Psoas muscle (tissue), 8 donors: Measurements from ENCODE around the gene SMURF1. TPM values are rescaled to one million over a fixed set of nuclear protein-coding genes. Genes with fewer than 3 reads are reported as not detected.

Source experiments
- ATAC-seq, 4 donors: fragments of 200-7000 bp; cut with Tn5 transposase; one replicate each; pipeline ENCODE4 v1.9.1; 2020; ENCODE audit warnings: moderate library complexity in 3 of 4, mild to moderate bottlenecking in 2 of 4
- DNase-seq, 2 donors: peaks; one replicate each; pipeline ENCODE4 v3.0.0-alpha.2; 2020
- H3K27ac ChIP-seq: fragments of 200-600 bp; one replicate; pipeline ENCODE4 v1.8.0; 2022
- H3K27me3 ChIP-seq, 3 donors: fragments of 200-600 bp in 1 of 3; one replicate each; pipeline versions ENCODE4 v1.6.1 to v1.8.0; 2013 to 2022; ENCODE audit warnings: low read length in 2 of 3, mild to moderate bottlenecking in 2 of 3, moderate library complexity in 1 of 3; ENCODE audit not compliant: insufficient read depth in 3 of 3
- H3K36me3 ChIP-seq, 2 donors: fragments of 200-600 bp in 1 of 2; one replicate each; pipeline versions ENCODE4 v1.6.1 to v1.8.0; 2013 to 2022; ENCODE audit warnings: low read depth in 1 of 2, mild to moderate bottlenecking in 1 of 2, moderate library complexity in 1 of 2; ENCODE audit not compliant: insufficient read depth in 1 of 2
- H3K4me1 ChIP-seq: fragments of 200-600 bp; one replicate; pipeline ENCODE4 v1.8.0; 2022
- H3K4me3 ChIP-seq: fragments of 200-600 bp; one replicate; pipeline ENCODE4 v1.8.0; 2022; ENCODE audit warnings: mild to moderate bottlenecking
- H3K9me3 ChIP-seq: fragments of 200-600 bp; one replicate; pipeline ENCODE4 v1.8.0; 2022
- WGBS, 3 donors: extraction: QIAGEN DNeasy Blood & Tissue Kit; methylation state at CpG; one replicate each; pipeline versions ENCODE4 v1.1.6 to v1.1.7; 2013; 5-methylcytosine and 5-hydroxymethylcytosine counted together
- intact Hi-C, 2 donors: fragments of 100-400 bp; cut with DNase I; formaldehyde crosslinking; loops; one replicate each; pipeline versions ENCODE4 v1.11.0 to v1.14.2; 2022
- polyA plus RNA-seq, 3 donors: library from polyadenylated mRNA; stranded (reverse); fragments of 200-250 nt; gene quantifications; one replicate each; pipeline ENCODE4 v1.2.3, GENCODE V29; 2013
- total RNA-seq, 4 donors: library from RNA; stranded (reverse); fragmentation: NEBNext Ultra II Directional in 2 of 4; extraction: Animal tissue kit (Norgen Biotek cat#: 25700) in 2 of 4; gene quantifications; one replicate each; pipeline versions ENCODE4 v1.2.1 to v1.2.4, GENCODE V29; 2021 to 2023
- TF ChIP-seq, protein P1 (sequence below): fragments of 200-600 bp; IDR thresholded peaks from one replicate; pipeline ENCODE4 v1.8.0; 2022; ENCODE audit warnings: antibody characterized with exemption
- donor health status: healthy with polysubstance abuse.
- donor health status: DM: no; HTN: no; CAD: no; lungs with moderate emphysema.
- donor health status: Bipolar disorder and iron deficiency.
- donor health status: healthy.
- donor health status: DM: yes; HTN: yes; CAD: no.
- donor health status: DM: no; HTN: no; CAD: no.
- donor health status: DM: no; HTN: no; CAD: no.
- donor health status: DM: yes; HTN: yes; CAD: no.

SMURF1 gene
- total and polyA plus RNA-seq, 7 donors: 5.8 to 16.9 (median 10.2) TPM

DNA sequence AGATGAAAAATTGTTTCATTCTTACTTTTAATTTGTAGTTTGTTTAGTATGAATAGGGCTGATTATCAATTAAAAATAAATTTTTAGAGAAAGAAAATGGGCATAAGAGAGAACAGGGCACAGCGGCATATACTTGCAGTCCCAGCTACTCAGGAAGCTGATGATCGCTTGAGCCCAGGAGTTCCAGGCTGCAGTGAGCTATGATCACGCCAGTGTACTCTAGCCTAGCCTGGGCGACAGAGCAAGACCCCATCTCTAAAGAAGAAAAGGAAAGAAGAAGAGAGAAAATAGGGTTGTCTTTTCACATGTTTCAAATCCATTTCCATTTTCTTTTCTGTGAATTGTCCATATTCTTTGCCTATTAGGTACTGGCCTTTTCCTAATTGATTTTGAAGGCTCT, 8.0 kb downstream of the SMURF1 start:
- intact Hi-C loops: no loop called here
- Histone ChIP-seq H3K4me3 (no peak overlapping the region), H3K9me3 (no peaks in the 10 kb centered on the region), H3K36me3 (no peaks in the 10 kb centered on the region), H3K27me3 (no peaks in the 10 kb centered on the region), H3K27ac (no peak overlapping the region), H3K4me1 (peaks cover 37% of the 10 kb centered on the region)
- TF ChIP-seq, protein P1, sequence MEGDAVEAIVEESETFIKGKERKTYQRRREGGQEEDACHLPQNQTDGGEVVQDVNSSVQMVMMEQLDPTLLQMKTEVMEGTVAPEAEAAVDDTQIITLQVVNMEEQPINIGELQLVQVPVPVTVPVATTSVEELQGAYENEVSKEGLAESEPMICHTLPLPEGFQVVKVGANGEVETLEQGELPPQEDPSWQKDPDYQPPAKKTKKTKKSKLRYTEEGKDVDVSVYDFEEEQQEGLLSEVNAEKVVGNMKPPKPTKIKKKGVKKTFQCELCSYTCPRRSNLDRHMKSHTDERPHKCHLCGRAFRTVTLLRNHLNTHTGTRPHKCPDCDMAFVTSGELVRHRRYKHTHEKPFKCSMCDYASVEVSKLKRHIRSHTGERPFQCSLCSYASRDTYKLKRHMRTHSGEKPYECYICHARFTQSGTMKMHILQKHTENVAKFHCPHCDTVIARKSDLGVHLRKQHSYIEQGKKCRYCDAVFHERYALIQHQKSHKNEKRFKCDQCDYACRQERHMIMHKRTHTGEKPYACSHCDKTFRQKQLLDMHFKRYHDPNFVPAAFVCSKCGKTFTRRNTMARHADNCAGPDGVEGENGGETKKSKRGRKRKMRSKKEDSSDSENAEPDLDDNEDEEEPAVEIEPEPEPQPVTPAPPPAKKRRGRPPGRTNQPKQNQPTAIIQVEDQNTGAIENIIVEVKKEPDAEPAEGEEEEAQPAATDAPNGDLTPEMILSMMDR: no peak
- 93 to 99% (median 98%) methylated on average over 4 of the region's 4 CpGs for WGBS, 3 donors
- no peak for DNase-seq
- ATAC-seq: no peak

DNA sequence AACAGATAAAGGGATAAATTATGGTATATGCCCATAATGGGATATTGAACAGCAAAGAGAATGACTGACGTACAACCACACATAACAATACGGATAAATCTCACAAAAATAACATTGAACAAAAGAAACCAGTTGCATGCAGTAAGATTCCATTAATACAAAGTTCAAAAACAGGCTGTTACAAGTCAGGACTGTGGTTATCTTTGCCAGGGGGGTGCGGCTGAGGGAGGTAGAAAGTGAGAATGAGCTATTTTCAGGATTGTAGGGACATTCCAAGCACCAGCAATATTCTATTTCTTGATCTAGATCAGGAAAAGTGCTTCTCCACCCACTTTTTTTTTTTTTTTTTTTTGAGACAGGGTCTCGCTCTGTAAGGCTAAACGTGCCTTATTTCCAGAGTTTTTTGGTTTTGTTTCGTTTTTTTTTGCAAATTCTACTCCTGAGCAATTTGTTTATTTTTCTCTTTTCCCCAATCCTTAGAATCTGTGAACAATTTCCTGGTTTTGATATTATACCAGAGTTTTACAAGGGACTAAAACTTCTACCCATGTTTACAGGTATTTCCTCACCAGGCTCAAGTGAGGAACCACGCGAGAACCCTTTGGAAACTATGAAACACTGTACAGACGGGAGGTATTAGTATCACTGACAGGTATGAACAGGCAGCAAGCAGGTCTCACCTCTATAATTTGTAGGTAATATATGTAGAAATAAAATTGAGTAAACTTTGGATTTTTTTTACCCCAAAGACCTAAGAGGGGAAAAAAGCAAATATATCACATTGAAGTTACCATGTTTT, 9.9 kb downstream of the SMURF1 start:
- intact Hi-C loops: no loop called here
- Histone ChIP-seq H3K27me3 (no peaks in the 10 kb centered on the region), H3K4me3 (no peak overlapping the region), H3K9me3 (no peaks in the 10 kb centered on the region), H3K4me1 (peaks cover 27% of the 10 kb centered on the region), H3K36me3 (no peaks in the 10 kb centered on the region), H3K27ac (no peak overlapping the region)
- WGBS, 3 donors: 68 to 74% (median 71%) methylated on average over 9 of the region's 9 CpGs
- TF ChIP-seq, protein P1: no peak
- DNase-seq (no peak), ATAC-seq (no peak)

DNA sequence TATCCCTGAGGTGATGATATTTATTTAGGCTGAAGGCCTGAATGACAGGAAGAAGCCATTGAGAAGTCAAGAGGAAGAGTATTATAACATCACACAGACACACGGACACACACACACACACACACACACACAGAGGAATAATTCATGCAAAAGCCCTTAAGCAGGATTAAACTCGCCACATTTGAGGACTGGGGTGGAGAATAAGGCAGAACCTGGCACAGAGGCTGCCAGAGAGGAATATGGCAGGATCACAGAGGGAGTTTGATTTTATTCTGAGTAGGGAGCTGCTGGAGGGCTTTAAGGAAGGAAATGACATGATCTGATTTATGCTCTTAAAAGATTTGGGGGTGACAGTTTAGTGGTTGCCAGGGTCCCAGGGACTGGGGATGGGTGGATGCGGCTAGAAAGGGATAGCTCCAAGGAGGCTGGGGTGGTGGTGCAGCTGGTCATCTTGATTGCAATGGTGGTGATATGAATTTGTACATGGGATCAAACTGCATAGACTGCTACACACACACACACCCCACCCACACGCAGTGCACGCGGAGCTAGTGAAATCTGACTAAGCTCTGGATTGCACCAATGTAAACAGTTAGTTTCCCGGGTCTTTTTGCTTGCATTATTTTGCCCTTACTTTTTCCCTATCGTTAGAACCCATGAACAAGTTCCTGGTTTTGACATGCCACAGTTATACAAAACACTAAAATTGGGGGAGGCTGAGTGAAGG, 11.2 kb downstream of the SMURF1 start:
- no peak overlapping the region for H3K27ac ChIP-seq
- ATAC-seq: no peak
- no peaks in the 10 kb centered on the region for H3K27me3 ChIP-seq
- intact Hi-C loops: no loop called here
- 86 to 92% (median 92%) methylated on average over 8 of the region's 8 CpGs for WGBS, 3 donors
- H3K4me3 ChIP-seq: no peak overlapping the region
- no peaks in the 10 kb centered on the region for H3K36me3 ChIP-seq
- TF ChIP-seq, protein P1: no peak
- peaks cover 32% of the 10 kb centered on the region for H3K4me1 ChIP-seq
- no peaks in the 10 kb centered on the region for H3K9me3 ChIP-seq
- DNase-seq: no peak

DNA sequence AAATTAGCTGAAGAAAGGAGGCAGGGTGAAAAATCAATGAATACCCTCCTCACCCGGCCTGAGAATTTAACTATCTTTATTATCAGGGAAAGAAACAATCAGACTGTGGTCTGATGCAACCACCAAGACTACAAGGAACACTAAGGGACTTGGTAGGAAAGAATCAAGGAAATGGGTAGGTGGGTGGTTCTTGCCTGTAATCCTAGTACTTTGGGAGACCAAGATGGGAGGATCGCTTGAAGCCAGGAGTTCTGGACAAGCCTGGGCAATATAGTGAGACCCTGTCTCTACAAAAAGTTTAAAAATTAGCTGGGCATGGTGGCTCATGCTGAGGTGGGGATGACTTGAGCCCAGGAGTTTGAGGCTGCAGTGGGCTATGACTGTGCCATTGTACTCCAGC, 12.6 kb downstream of the SMURF1 start:
- no peaks in the 10 kb centered on the region for H3K27me3 ChIP-seq
- intact Hi-C loops: no loop called here
- WGBS, 3 donors: 90 to 97% (median 96%) methylated on average over 2 of the region's 2 CpGs
- H3K9me3 ChIP-seq: no peaks in the 10 kb centered on the region
- H3K4me3 ChIP-seq: no peak overlapping the region
- ATAC-seq: no peak
- H3K4me1 ChIP-seq: peaks cover 29% of the 10 kb centered on the region
- no peak overlapping the region for H3K27ac ChIP-seq
- TF ChIP-seq, protein P1: no peak
- DNase-seq: no peak
- H3K36me3 ChIP-seq: no peaks in the 10 kb centered on the region
